Panc1 (cell line): ENCODE results near the gene QPCT. TPM values are rescaled to one million over a fixed set of nuclear protein-coding genes. Genes with fewer than 3 reads are reported as not detected.

Experiments
- ATAC-seq: fragments of 200-7000 bp; cut with Tn5 transposase; 2 replicates; pipeline ENCODE4 v1.9.1; 2020; ENCODE audit warnings: mild to moderate bottlenecking, moderate library complexity
- BruUV-seq: library from RNA; stranded (reverse); fragments of 400-500 nt; replicated peaks from 2 replicates; lab custom pipeline; 2021; lab: Mats Ljungman, UMichigan
- CTCF ChIA-PET: fragments of 300-600 bp; sonication (Branson Sonifier 250); formaldehyde crosslinking; loops from one replicate; lab custom pipeline; 2022; ENCODE audit warnings: antibody characterized with exemption; lab: Charles Lee
- POLR2A ChIA-PET: fragments of 300-600 bp; sonication (Branson Sonifier 250); formaldehyde crosslinking; loops from one replicate; lab custom pipeline; 2022; ENCODE audit warnings: antibody characterized with exemption; lab: Charles Lee
- DNase-seq: peaks from one replicate; pipeline ENCODE4 v3.0.0-alpha.2; 2010; ENCODE audit warnings: low read depth, low spot score
- H3K27ac ChIP-seq: 2 replicates; pipeline ENCODE4 v1.5.1; 2011; ENCODE audit warnings: mild to moderate bottlenecking, low read length, inconsistent platforms
- H3K27me3 ChIP-seq: fragments of 200-500 bp; sonication (Bioruptor generic); 2 replicates; pipeline ENCODE4 v1.6.0; 2014; ENCODE audit warnings: low read length, inconsistent platforms; ENCODE audit not compliant: control insufficient read depth, insufficient read depth
- H3K36me3 ChIP-seq: fragments of 200-500 bp; sonication (Bioruptor generic); 2 replicates; pipeline ENCODE4 v1.5.1; 2014; ENCODE audit warnings: inconsistent platforms, mild to moderate bottlenecking, low read length, moderate library complexity; ENCODE audit not compliant: control insufficient read depth, insufficient read depth
- H3K4me1 ChIP-seq: 2 replicates; pipeline ENCODE4 v1.5.1; 2011; ENCODE audit warnings: inconsistent platforms, mild to moderate bottlenecking, low read length, moderate library complexity; ENCODE audit not compliant: control insufficient read depth, insufficient read depth
- H3K4me3 ChIP-seq, 2 experiments: 2 replicates each; pipeline ENCODE4 v1.5.1; 2011 to 2012; ENCODE audit warnings: low read depth in 2 of 2, low read length in 2 of 2, mild to moderate bottlenecking in 2 of 2, inconsistent platforms in 1 of 2, moderate library complexity in 1 of 2
- H3K9me3 ChIP-seq: fragments of 200-500 bp; sonication (Bioruptor generic); 2 replicates; pipeline ENCODE4 v1.5.1; 2014; ENCODE audit warnings: low read depth, mild to moderate bottlenecking, inconsistent platforms, low read length, moderate library complexity; ENCODE audit not compliant: control insufficient read depth, insufficient read depth
- CTCF ChIP-seq: fragments of 450-650 bp; IDR thresholded peaks from 2 replicates; pipeline ENCODE4 v1.5.1; 2017; ENCODE audit warnings: mild to moderate bottlenecking
- POLR2AphosphoS5 ChIP-seq: IDR thresholded peaks from 2 replicates; pipeline ENCODE4 v1.6.1; 2012; ENCODE audit warnings: mild to moderate bottlenecking, low read depth, low read length, moderate library complexity
- SIN3A ChIP-seq: IDR thresholded peaks from 2 replicates; pipeline ENCODE4 v1.6.1; 2012; ENCODE audit warnings: low read depth, mild to moderate bottlenecking, low read length, moderate library complexity, borderline replicate concordance; ENCODE audit not compliant: insufficient read depth
- TCF7L2 ChIP-seq: IDR thresholded peaks from 2 replicates; pipeline ENCODE4 v1.6.1; 2011; ENCODE audit warnings: mild to moderate bottlenecking, low read depth, low read length, inconsistent platforms
- in situ Hi-C: cut with HindIII; loops from 2 replicates; pipeline ENCODE4 v1.10.0; 2016; ENCODE audit warnings: low sequenced_read_pairs, low pct_unique_long_range_greater_than_20kb
- intact Hi-C: fragments of 100-400 bp; cut with micrococcal nuclease; formaldehyde crosslinking; loops from one replicate; pipeline ENCODE4 v1.10.0; 2022; ENCODE audit not compliant: unreplicated experiment
- total RNA-seq: library from RNA; stranded (reverse); gene quantifications from one replicate; pipeline ENCODE4 v1.2.1, GENCODE V29; 2021; ENCODE audit not compliant: unreplicated experiment
- TF ChIP-seq, protein P1 (sequence below), 2 experiments: IDR thresholded peaks; 2 replicates each; pipeline ENCODE4 v1.6.1; 2011 to 2012; ENCODE audit warnings: low read depth in 2 of 2, control low read depth in 1 of 2, low read length in 1 of 2, mild to moderate bottlenecking in 1 of 2, moderate library complexity in 1 of 2; ENCODE audit not compliant: insufficient read depth in 1 of 2

The QPCT gene
- total RNA-seq, 1 experiment from 2014 or later, result 2.3 TPM

- Histone ChIP-seq H3K36me3 (peaks cover 3% of the 10 kb centered on the region; the same call in 1 of the 2 replicates), H3K27ac (no peak overlapping the region), H3K4me1 (peaks cover 20% of the 10 kb centered on the region), H3K4me3 (peak overlapping the region; percentile 83 to 95), H3K9me3 (no peaks in the 10 kb centered on the region), H3K27me3 (peaks cover 7% of the 10 kb centered on the region)
- ATAC-seq (no peak), DNase-seq (no peak)
- no peak for TF ChIP-seq TCF7L2
- TF ChIP-seq POLR2AphosphoS5, result peak; percentile 43; the same call in 1 of the 2 replicates
- CTCF ChIA-PET, result interaction anchor here (0.6 kb wide), 1 partner anchor 16 kb away, joined by 4 read pairs; no protein-coding TSS in a partner anchor
- intact Hi-C loops, result no loop called here
- no TSS peak for BruUV-seq
- POLR2A ChIA-PET, result no interaction called here
- in situ Hi-C loops, result no loop called here
These were observed 20.0 kb upstream of the QPCT start for GRCh38 chr2:37324536-37324785.

DNA sequence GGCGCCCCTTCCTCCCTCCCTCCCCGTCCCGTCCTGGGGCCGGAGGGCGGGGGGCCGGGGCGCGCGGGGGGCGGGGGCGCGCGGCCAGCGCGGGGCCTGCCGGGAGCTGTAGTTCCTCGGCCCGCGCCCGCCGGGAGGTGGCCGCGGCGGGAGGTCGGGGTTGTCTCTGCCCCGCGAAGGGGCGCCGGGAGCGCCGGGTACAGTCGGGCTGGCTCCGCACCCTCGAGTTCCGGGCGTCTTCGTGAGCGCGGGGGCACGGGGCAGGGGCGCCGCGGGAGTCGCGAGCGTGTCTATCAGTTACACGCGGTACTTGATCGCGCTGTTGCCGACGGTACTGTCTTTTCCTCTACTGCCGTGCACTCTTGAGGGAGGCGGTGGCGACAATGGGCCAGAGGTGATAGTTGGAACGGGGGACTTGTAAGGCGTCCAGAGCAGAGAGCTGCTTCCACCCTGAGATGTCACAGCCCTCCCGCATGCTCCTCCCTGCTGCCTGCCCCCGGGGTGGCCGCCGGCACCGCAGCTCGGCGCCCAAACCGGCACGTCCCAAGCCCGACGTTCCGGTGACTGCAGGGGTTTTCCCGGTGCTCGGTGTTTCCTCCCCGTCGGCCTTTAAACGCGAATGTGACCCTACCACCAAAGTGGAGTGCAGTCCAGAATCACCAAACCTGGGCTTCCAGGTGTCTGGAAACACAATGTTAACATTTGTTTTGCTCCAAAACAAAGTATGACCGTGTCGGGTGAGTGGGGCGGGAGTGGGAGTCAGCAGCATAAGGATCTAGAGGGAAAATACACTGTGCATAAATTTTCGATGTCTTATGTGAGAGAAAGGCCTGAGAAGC, 19.4 kb upstream of the QPCT start, which contains the start of gene PRKD3:
TSS of gene PRKD3 (minus strand) at position 48 of the 839 bp plus-strand sequence. CDS start 8,309 bp downstream, outside the sequence.
- CTCF ChIA-PET, result interaction anchor here (0.6 kb wide), 1 partner anchor 16 kb away, joined by 4 read pairs; no protein-coding TSS in a partner anchor
- POLR2A ChIA-PET, result no interaction called here
- intact Hi-C loops (no loop called here), in situ Hi-C loops (no loop called here)
- Histone ChIP-seq H3K4me1 (peaks cover 20% of the 10 kb centered on the region), H3K27me3 (peaks cover 7% of the 10 kb centered on the region), H3K9me3 (no peaks in the 10 kb centered on the region), H3K27ac (peak within 1 kb of the TSS; percentile 87), H3K4me3 (peak within 1 kb of the TSS; percentile 83 to 95), H3K36me3 (peaks cover 3% of the 10 kb centered on the region; the same call in 1 of the 2 replicates)
- DNase-seq (no peak), ATAC-seq (peak; percentile 95)
- BruUV-seq, result no TSS peak
- TF ChIP-seq CTCF, result no peak
- TF ChIP-seq POLR2AphosphoS5, result no peak
- TF ChIP-seq SIN3A, result no peak

GRCh38 chr2:37325625-37326071, 18.8 kb upstream of the QPCT start:
- Histone ChIP-seq H3K36me3 (peaks cover 3% of the 10 kb centered on the region; the same call in 1 of the 2 replicates), H3K4me3 (peak overlapping the region; percentile 83 to 95), H3K27ac (no peak overlapping the region), H3K4me1 (peaks cover 20% of the 10 kb centered on the region), H3K27me3 (peaks cover 7% of the 10 kb centered on the region), H3K9me3 (no peaks in the 10 kb centered on the region)
- DNase-seq, result no peak
- in situ Hi-C loops (no loop called here), intact Hi-C loops (no loop called here)
- ChIA-PET CTCF (no interaction called here), POLR2A (no interaction called here)
- ATAC-seq, result no peak
- BruUV-seq, result no TSS peak
- no peak for TF ChIP-seq SIN3A
- TF ChIP-seq, protein P1, sequence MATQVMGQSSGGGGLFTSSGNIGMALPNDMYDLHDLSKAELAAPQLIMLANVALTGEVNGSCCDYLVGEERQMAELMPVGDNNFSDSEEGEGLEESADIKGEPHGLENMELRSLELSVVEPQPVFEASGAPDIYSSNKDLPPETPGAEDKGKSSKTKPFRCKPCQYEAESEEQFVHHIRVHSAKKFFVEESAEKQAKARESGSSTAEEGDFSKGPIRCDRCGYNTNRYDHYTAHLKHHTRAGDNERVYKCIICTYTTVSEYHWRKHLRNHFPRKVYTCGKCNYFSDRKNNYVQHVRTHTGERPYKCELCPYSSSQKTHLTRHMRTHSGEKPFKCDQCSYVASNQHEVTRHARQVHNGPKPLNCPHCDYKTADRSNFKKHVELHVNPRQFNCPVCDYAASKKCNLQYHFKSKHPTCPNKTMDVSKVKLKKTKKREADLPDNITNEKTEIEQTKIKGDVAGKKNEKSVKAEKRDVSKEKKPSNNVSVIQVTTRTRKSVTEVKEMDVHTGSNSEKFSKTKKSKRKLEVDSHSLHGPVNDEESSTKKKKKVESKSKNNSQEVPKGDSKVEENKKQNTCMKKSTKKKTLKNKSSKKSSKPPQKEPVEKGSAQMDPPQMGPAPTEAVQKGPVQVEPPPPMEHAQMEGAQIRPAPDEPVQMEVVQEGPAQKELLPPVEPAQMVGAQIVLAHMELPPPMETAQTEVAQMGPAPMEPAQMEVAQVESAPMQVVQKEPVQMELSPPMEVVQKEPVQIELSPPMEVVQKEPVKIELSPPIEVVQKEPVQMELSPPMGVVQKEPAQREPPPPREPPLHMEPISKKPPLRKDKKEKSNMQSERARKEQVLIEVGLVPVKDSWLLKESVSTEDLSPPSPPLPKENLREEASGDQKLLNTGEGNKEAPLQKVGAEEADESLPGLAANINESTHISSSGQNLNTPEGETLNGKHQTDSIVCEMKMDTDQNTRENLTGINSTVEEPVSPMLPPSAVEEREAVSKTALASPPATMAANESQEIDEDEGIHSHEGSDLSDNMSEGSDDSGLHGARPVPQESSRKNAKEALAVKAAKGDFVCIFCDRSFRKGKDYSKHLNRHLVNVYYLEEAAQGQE (IDR thresholded peaks at IDR 0.05; ENCODE audit: insufficient read depth in 1 of 2, low read depth in 2 of 2, low read length in 1 of 2), result no peak
- TF ChIP-seq TCF7L2, result no peak
- no peak for TF ChIP-seq CTCF
- no peak for TF ChIP-seq POLR2AphosphoS5
